ENCODE data around the gene TSPAN15.

GRCh38 chr10:69459101-69459790 is 8.0 kb downstream of the TSPAN15 start:
- TF ChIP-seq POLR2A (IDR thresholded peaks at IDR 0.05) (no peak), CTCF (IDR thresholded peaks at IDR 0.05) (no peak)

All from testis (tissue), 2 donors.